Measurements from ENCODE around the gene TRIM37.

TRIM37 gene

GRCh38 chr17:59003860-59004259 is 102.8 kb downstream of the TRIM37 start:
- H3K4me3 ChIP-seq, result no peak overlapping the region
- no peak for DNase-seq (ENCODE audit: low spot score)
- TF ChIP-seq CTCF (IDR thresholded peaks at IDR 0.05), result no peak
- H3K27ac ChIP-seq, result no peak overlapping the region

- DNase-seq (ENCODE audit: low spot score), result no peak
- no peak overlapping the region for H3K27ac ChIP-seq
Observed at GRCh38 chr17:59002848-59003247, 103.8 kb downstream of the TRIM37 start.

GRCh38 chr17:59002126-59002525 is 104.6 kb downstream of the TRIM37 start:
- no peak for TF ChIP-seq CTCF (IDR thresholded peaks at IDR 0.05)
- DNase-seq (ENCODE audit: low spot score), result no peak
- H3K27ac ChIP-seq, result no peak overlapping the region
- H3K4me3 ChIP-seq, result no peak overlapping the region

More at GRCh38 chr17:59002848-59003247, 103.8 kb downstream of the TRIM37 start:
- no peak for TF ChIP-seq CTCF (IDR thresholded peaks at IDR 0.05)
- H3K4me3 ChIP-seq, result no peak overlapping the region

- no peak for DNase-seq (ENCODE audit: low spot score)
- Histone ChIP-seq H3K27ac (peak overlapping the region; percentile 40 to 61), H3K4me3 (peak overlapping the region; percentile 45)
- TF ChIP-seq CTCF (IDR thresholded peaks at IDR 0.05), result no peak
Observed at GRCh38 chr17:59001158-59001814, 105.4 kb downstream of the TRIM37 start.

GRCh38 chr17:59000022-59000421 is 106.7 kb downstream of the TRIM37 start:
- no peak for TF ChIP-seq CTCF (IDR thresholded peaks at IDR 0.05)
- Histone ChIP-seq H3K27ac (no peak overlapping the region), H3K4me3 (no peak overlapping the region)
- DNase-seq (ENCODE audit: low spot score), result no peak

GRCh38 chr17:58999500-58999899 is 107.2 kb downstream of the TRIM37 start:
- H3K4me3 ChIP-seq, result no peak overlapping the region
- no peak for TF ChIP-seq CTCF (IDR thresholded peaks at IDR 0.05)
- no peak for DNase-seq (ENCODE audit: low spot score)
- no peak overlapping the region for H3K27ac ChIP-seq

GRCh38 chr17:58998871-58999270 is 107.8 kb downstream of the TRIM37 start:
- H3K4me3 ChIP-seq, result no peak overlapping the region
- no peak for DNase-seq (ENCODE audit: low spot score)
- H3K27ac ChIP-seq, result no peak overlapping the region
- no peak for TF ChIP-seq CTCF (IDR thresholded peaks at IDR 0.05)
